GM12892 (cell line): ENCODE results near the gene CFL1.
A peak's percentile ranks its signal among the peaks of the same experiment; 100 is the strongest.

Source experiments
- POLR2A ChIP-seq: IDR thresholded peaks from 2 replicates; pipeline ENCODE4 v1.6.1; 2011; ENCODE audit warnings: low read depth, low read length, control low read depth
- POLR2AphosphoS5 ChIP-seq: IDR thresholded peaks from 2 replicates; pipeline ENCODE4 v1.6.1; 2011; ENCODE audit warnings: low read depth, low read length, control low read depth
- TAF1 ChIP-seq: IDR thresholded peaks from 2 replicates; pipeline ENCODE4 v1.6.1; 2011; ENCODE audit warnings: low read depth, mild to moderate bottlenecking, control low read depth, low read length, borderline replicate concordance

DNA sequence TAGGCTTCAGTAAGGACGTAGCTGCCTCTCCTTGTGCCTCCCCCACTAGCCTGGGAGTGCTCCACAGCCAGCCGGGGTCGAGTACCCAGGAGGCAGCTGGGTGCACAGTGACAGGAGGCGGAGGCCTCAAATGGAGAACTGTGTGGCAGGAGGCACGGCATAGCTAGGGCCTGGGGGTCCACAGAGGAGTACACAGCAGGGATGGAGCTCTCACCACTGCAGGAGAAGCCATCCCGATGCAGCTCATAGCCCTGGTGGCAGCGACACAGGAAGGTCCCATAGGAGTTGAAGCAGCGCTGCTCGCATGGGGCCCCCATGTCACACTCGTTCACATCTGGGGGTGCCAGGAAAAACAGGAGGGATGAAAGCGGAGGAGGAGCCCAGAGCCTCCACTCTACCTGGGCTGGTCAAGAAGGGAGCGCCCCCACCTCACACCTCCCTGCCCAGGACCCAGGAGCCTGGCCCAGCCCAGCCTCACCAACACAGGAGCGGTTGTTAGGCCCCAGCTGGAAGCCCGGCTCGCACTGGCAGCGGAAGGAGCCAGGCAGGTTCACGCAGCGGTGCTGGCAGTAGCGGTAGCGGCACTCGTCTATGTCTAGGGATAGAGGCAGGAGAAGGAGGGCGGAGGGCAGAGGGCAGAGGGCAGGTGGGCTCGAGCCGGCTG lies 11.8 kb upstream of the CFL1 start:
- TF ChIP-seq TAF1 (no peak), POLR2AphosphoS5 (peak; percentile 31), POLR2A (peak; percentile 62)
